IPS DF 4.7 (cell line): ENCODE data around the gene LY6G6C.
"Not testable (repeated sequence)": the region's sequence is repeated elsewhere in the genome, so short reads cannot be mapped to it uniquely, and the experiment has no call there.

ENCODE experiments used
- DNase-seq: peaks from one replicate; pipeline ENCODE4 v3.0.0-alpha.2; 2013; ENCODE audit warnings: low spot score; ENCODE audit errors: extremely low read depth

LY6G6C gene

GRCh38 chr6:31727034-31727716 lies 5.6 kb upstream of the LY6G6C start:
- DNase-seq: no peak

DNA sequence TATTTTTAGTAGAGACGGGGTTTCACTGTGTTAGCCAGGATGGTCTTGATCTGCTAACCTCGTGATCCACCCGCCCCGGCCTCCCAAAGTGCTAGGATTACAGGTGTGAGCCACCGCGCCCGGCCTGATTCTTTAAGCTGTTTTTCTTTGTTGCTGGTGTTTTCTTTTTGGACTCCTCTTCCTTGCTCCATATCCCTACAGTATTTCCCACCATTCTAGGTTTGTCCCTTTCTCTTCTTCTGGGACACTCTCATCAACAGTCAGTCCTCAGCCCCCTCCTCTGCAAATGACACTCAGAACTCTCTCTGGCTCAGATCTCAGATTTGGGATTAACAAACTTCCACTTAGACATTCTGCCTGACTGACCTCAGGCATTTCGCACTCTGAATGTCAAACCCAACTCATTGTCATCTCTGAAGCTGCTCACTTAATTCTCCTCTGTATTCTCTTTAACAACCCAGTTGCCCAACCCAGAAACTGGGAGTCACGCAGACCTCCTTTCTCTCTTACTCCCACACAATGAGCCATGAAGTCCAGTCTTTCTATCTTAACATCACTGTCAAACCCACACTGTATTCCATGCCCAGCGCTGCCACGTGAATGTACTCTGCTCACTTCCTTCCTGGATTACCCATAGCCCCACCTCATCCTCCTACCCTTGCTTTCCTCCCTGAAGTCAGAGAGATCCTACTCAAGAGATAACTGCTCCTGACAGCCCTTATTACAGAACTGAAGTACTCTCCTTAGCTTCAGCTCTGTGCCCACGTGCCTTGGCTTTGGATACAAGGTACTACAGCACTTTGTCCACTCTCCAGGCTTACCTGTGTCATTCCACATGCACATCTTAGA lies 4.2 kb upstream of the LY6G6C start:
- no peak for DNase-seq

DNA sequence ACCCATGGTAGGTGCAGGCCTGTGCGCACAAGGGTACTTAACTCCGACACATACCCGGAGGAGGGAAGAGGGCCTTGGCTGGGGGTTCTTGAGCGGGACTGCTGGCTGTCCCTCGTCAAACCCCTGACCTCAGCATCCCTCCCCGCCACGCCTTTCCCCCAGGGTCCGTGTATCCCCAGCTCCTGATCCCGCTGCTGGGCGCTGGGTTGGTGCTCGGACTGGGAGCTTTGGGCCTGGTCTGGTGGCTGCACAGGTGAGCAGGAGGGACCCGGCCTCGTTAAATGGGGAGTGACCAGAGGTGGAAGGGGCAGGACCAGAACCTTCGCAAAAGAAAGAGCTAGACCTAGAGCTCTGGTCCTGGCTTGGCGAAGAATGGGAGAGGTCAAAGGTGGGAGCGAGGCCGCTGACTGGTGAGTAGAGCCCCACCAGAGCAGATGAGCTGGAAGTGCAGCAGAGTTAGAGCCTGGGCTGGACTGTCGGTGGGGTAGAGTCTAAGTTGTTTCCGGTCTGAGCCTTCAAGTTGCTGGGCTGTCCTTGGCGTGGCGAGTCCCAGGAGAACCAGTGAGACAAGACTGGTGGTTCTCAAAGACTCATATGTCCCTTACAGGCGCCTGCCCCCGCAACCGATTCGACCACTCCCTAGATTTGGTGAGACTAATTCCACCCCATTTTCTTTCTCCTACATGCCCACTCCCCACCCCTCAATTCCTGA lies 2.6 kb upstream of the LY6G6C start:
- no peak for DNase-seq

DNA sequence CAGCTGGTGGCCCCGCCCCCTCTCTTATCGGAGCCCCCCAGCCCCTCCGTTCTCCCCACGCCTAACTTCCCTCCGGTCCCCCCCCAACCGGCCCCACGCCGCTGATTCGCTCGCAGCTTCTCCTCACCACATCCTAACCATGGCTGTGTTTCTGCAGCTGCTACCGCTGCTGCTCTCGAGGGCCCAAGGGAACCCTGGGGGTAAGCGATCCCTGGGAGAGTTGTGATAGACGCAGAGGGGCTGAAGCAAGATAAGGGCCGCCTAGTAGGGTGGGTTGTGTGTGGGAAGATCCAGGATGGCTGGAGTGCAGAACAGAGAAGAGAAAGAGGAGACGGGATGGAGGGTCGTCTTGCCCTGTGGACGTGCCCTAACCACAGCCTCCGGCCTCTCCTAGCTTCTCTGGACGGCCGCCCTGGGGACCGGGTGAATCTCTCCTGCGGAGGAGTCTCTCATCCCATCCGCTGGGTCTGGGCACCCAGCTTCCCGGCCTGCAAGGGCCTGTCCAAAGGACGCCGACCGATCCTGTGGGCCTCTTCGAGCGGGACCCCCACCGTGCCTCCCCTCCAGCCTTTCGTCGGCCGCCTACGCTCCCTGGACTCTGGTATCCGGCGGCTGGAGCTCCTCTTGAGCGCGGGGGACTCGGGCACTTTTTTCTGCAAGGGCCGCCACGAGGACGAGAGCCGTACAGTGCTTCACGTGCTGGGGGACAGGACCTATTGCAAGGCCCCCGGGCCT lies 1.9 kb upstream of the LY6G6C start, which contains the start of gene MPIG6B:
MPIG6B (plus strand) TSS at position 129 of the 735 bp plus-strand sequence; CDS start at position 140, 11 bp downstream.
- DNase-seq: no peak

GRCh38 chr6:31722173-31722572 lies 627 bp upstream of the LY6G6C start:
- DNase-seq: no peak

DNA sequence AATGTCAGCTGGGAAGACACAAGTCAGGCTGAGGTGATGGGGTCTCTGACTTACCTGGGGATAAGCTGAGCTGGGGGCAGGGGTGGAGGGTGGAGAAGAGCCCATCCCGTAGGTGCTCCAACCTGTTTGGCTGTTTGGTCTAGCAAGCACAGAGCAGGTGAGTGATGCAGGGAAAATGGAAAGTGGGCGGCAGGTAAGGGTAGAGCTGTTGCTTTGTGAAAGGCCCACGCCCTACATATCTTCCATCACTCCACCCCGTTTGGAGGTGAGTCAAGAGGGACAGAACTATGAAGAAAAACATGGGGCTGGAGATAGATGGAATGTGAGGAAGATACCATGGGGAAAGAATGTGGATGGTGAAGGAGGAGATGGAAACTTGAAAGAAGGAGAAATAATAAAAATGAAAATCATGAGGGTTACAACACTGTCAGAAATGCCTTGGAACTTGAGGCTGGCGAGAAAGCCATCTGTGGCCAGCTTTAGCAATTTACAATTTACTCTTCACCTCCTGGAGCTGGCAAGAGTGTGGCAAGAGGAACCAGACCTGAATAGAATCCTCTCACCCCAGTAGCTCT lies 1.3 kb downstream of the LY6G6C start:
- no peak for DNase-seq

DNA sequence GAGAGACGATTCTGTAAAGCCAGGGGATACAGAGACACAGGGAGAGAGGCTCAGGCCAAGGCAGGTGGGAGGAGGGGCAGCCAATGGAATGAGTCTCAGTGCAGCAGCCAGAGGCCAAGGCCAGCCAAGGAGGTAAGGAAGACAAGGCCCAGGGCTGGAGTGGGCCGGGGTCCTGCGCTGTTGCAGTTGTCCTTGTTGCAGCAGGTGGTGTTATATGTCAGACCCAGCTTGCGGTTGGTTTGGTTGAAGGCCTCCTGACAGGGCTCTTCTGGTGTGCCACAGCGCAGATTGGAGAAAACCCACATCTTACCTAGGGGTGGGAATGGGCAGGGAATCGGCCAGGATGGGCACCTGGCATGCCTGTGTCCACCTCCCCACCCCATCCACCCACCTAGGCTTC lies 2.5 kb downstream of the LY6G6C start:
- no peak for DNase-seq

GRCh38 chr6:31718265-31718664 lies 3.3 kb downstream of the LY6G6C start:
- no peak for DNase-seq

GRCh38 chr6:31717499-31718222 lies 3.9 kb downstream of the LY6G6C start:
- no peak for DNase-seq

DNA sequence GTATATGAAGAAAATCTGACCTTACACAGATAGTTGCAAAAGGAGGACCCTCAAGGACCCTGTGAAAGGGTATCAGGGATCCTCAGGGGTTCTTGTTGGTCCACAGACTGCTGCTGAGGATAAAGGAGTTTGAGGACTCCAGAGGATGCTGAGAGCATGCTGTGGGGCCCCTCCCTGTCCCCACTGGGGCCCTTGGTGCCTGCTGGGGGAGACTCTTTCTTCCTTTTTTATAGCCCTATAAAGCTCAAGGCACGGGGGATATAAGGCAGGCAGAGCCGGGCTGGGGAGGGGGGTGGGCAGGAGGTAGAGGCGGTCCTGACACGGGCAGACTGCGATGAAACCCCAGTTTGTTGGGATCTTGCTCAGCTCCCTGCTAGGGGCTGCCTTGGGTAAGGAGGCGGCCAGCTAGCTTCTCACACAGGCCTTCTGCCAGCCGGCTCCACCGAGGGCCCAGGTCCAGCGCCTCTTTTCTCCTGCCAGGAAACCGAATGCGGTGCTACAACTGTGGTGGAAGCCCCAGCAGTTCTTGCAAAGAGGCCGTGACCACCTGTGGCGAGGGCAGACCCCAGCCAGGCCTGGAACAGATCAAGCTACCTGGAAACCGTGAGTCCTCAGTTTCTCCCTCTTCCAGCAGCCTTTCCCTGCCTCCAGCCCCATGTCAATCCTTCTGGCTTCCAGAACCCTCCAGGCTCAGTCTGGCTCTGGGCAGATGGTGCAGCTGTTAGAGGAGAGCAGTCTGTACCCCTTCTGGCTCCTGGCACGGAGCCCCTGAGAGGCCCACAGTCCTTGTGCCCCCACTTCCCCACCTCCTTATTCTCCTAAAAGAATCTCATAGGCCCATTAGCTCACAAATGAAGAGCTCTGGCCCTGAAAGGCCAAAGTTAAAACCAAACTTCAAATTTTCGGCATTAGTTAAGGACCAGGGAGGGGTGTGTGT lies 6.3 kb downstream of the LY6G6C start, which contains the start of gene LY6G6D:
LY6G6D (plus strand) TSS at position 327 of the 937 bp plus-strand sequence; CDS start at position 335, 8 bp downstream.
- DNase-seq: no peak

DNA sequence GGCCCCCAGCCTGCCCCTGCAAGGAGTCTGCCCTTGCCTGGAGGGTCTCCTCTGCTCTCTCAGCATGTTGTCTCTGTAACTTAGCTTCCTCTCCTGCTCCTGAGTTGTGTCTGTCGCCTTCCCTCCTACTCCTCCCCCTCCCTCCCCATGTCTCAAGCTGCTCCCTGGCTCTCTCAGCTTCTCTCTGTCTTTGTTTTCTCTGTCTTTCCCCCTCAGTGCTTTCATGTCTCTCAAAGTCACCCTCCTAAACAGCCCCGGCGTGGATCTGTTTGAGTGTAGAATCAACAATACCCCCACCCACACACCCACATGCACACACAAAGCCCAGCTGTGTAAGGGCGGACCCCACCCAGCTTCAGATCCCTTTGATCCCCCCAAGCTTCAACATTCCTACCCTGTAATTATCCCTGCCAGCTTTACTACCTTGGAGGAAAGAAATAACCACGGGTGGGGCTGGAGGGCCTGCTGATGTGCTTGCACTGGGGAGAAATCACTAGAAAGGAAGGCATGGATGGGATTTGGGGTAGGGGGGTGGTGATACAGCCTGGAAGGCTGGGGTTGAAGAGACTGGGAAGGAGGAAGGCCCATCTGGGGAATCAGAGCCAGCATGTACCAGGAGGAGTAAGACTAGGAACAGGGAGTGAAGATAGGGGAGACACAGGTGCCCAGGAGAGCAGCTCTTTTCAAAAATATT lies 7.4 kb downstream of the LY6G6C start:
- no peak for DNase-seq

- DNase-seq: no peak
Observed at GRCh38 chr6:31713465-31713864, 8.1 kb downstream of the LY6G6C start.

- no peak for DNase-seq
Observed at GRCh38 chr6:31712296-31712695, 9.2 kb downstream of the LY6G6C start.

DNA sequence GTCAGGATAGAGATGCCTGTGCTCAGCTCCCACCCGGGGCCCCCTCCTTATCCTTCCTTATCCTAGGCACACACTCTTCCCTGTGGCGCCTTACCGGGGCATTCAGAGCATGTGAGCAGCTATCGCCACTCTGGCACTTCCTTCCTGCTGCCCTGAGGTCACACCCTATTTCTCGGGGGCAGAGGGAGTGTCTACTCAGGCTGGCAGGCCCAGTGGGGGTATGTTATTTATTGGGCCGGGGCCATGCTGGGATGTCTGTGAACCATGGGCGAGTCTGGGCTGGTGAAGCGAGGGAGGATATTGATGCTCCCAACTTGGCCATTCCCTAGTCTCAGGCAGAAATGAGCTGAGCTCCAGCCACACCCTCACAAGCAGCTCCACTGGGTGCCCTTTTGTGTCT lies 10.3 kb downstream of the LY6G6C start:
- DNase-seq: no peak

GRCh38 chr6:31710523-31711219 lies 10.9 kb downstream of the LY6G6C start:
- DNase-seq: no peak

DNA sequence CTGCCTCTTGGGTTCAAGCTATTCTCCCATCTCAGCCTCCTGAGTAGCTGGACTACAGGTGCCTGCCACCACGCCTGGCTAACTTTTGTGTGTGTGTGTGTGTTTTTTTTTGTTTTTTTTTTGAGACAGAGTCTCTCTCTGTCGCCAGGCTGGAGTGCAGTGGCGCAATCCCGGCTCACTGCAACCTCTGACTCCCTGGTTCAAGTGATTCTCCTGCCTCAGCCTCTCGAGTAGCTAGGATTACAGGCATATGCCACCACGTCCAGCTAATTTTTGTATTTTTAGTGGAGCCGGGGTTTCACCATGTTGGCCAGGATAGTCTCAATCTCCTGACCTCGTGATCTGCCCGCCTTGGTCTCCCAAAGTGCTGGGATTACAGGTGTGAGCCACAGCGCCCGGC lies 12.4 kb downstream of the LY6G6C start:
- not testable (repeated sequence) for DNase-seq

- DNase-seq: no peak
Observed at GRCh38 chr6:31708224-31708623, 13.3 kb downstream of the LY6G6C start.

GRCh38 chr6:31707701-31708100 lies 13.8 kb downstream of the LY6G6C start:
- DNase-seq: no peak
